H1 (cell line): ENCODE data around the gene FAM161A. TPM values are rescaled to one million over a fixed set of nuclear protein-coding genes. Genes with fewer than 3 reads are reported as not detected.

Experiments
- CTCF ChIA-PET: fragments of 300-600 bp; sonication (Branson Sonifier 250); formaldehyde crosslinking; loops from one replicate; lab custom pipeline; 2021; ENCODE audit not compliant: partially characterized antibody; lab: Charles Lee
- POLR2A ChIA-PET: fragments of 300-600 bp; sonication (Branson Sonifier 250); formaldehyde crosslinking; loops from one replicate; lab custom pipeline; 2021; ENCODE audit warnings: inconsistent platforms; ENCODE audit not compliant: partially characterized antibody; lab: Charles Lee
- DNase-seq, 2 experiments: peaks; one replicate each; pipeline versions ENCODE4 v3.0.0 to v3.0.0-alpha.2; 2010 to 2022; ENCODE audit warnings: low spot score in 2 of 2, low read depth in 1 of 2, mixed read lengths in 1 of 2
- FAIRE-seq: peaks from 2 replicates; lab custom pipeline; 2011; peaks lifted over from hg19 to GRCh38; lab: Jason Lieb, UNC
- H2AFZ ChIP-seq: 2 replicates; pipeline ENCODE4 v1.8.1; 2012; ENCODE audit warnings: low read length, inconsistent platforms
- H2AK5ac ChIP-seq: 2 replicates; pipeline ENCODE4 v1.6.1; 2013; ENCODE audit warnings: low read depth, low read length
- H2BK120ac ChIP-seq: replicated peaks from 2 replicates; pipeline ENCODE3; 2013; ENCODE audit warnings: low read depth, low read length, inconsistent platforms
- H2BK12ac ChIP-seq: 2 replicates; pipeline ENCODE4 v1.6.1; 2013; ENCODE audit warnings: low read depth, low read length
- H2BK15ac ChIP-seq: 2 replicates; pipeline ENCODE4 v1.6.1; 2013; ENCODE audit warnings: low read length
- H2BK20ac ChIP-seq: 2 replicates; pipeline ENCODE4 v1.6.1; 2013; ENCODE audit warnings: low read length
- H2BK5ac ChIP-seq: 2 replicates; pipeline ENCODE4 v1.6.1; 2013; ENCODE audit warnings: low read depth, low read length
- H3K14ac ChIP-seq: 2 replicates; pipeline ENCODE4 v1.6.1; 2013; ENCODE audit warnings: inconsistent platforms; ENCODE audit not compliant: insufficient read length
- H3K18ac ChIP-seq: 2 replicates; pipeline ENCODE4 v1.6.1; 2013; ENCODE audit warnings: low read length; ENCODE audit errors: extremely low read depth
- H3K23ac ChIP-seq: 2 replicates; pipeline ENCODE4 v1.6.1; 2013; ENCODE audit warnings: inconsistent platforms; ENCODE audit not compliant: insufficient read length
- H3K23me2 ChIP-seq: 2 replicates; pipeline ENCODE4 v1.6.1; 2013; ENCODE audit warnings: low read depth, low read length
- H3K27ac ChIP-seq: 2 replicates; pipeline ENCODE4 v1.6.1; 2011; ENCODE audit warnings: low read depth, low read length, inconsistent platforms
- H3K27me3 ChIP-seq, 4 experiments: replicated peaks in 1 of 4; 1 replicate in 1 of 4; 2 replicates in 3 of 4; pipeline versions ENCODE4 v1.6.1 to v1.8.1; 2011 to 2013; ENCODE audit warnings: low read length in 3 of 4, mild to moderate bottlenecking in 3 of 4, inconsistent platforms in 2 of 4, mixed read lengths in 2 of 4, moderate library complexity in 1 of 4; ENCODE audit not compliant: control insufficient read depth in 3 of 4, insufficient read depth in 3 of 4; ENCODE audit errors: extremely low read depth in 1 of 4
- H3K36me3 ChIP-seq, 4 experiments: 2 replicates each; pipeline versions ENCODE4 v1.6.1 to v1.8.1; 2011 to 2013; ENCODE audit warnings: mild to moderate bottlenecking in 4 of 4, low read length in 3 of 4, moderate library complexity in 2 of 4, control low read depth in 1 of 4, inconsistent platforms in 1 of 4; ENCODE audit not compliant: insufficient read depth in 4 of 4, control insufficient read depth in 2 of 4
- H3K4ac ChIP-seq: replicated peaks from 2 replicates; pipeline ENCODE3; 2013; ENCODE audit warnings: low read length, low read depth, mixed read lengths, inconsistent platforms; ENCODE audit not compliant: insufficient read length
- H3K4me1 ChIP-seq, 4 experiments: replicated peaks in 1 of 4; 1 replicate in 1 of 4; 2 replicates in 3 of 4; pipeline versions ENCODE4 v1.6.1 to v1.8.1; 2011 to 2013; ENCODE audit warnings: low read length in 3 of 4, inconsistent platforms in 2 of 4, mixed read lengths in 1 of 4; ENCODE audit not compliant: insufficient read depth in 4 of 4, control insufficient read depth in 3 of 4
- H3K4me2 ChIP-seq, 2 experiments: 2 replicates each; pipeline versions ENCODE4 v1.6.1 to v1.8.1; 2011 to 2013; ENCODE audit warnings: low read depth in 2 of 2, low read length in 2 of 2, control low read depth in 1 of 2, inconsistent platforms in 1 of 2, mild to moderate bottlenecking in 1 of 2; ENCODE audit not compliant: insufficient read depth in 1 of 2
- H3K4me3 ChIP-seq, 4 experiments: fragments of 200-600, 300-600 bp in 1 of 4; sonication (generic), shearing (Covaris generic), sonication (Bioruptor Twin) in 1 of 4; 2 replicates each; pipeline versions ENCODE4 v1.5.1 to v1.8.1; 2011 to 2016; ENCODE audit warnings: low read length in 4 of 4, low read depth in 3 of 4, control low read depth in 2 of 4, inconsistent platforms in 2 of 4, mild to moderate bottlenecking in 2 of 4, mixed read lengths in 1 of 4, moderate library complexity in 1 of 4; ENCODE audit not compliant: insufficient read depth in 2 of 4; ENCODE audit errors: extremely low read depth in 1 of 4
- H3K56ac ChIP-seq: replicated peaks from 2 replicates; pipeline ENCODE3; 2013; ENCODE audit warnings: low read depth, mild to moderate bottlenecking, mixed read lengths, low read length, inconsistent platforms; ENCODE audit not compliant: insufficient read length
- H3K79me1 ChIP-seq: 2 replicates; pipeline ENCODE4 v1.6.1; 2013; ENCODE audit warnings: low read depth, low read length, control low read depth
- H3K79me2 ChIP-seq, 2 experiments: 2 replicates each; pipeline versions ENCODE4 v1.6.1 to v1.8.1; 2012 to 2013; ENCODE audit warnings: low read length in 2 of 2, mild to moderate bottlenecking in 2 of 2, inconsistent platforms in 1 of 2; ENCODE audit not compliant: insufficient read depth in 2 of 2, control insufficient read depth in 1 of 2
- H3K9ac ChIP-seq, 4 experiments: replicated peaks in 1 of 4; 1 replicate in 1 of 4; 2 replicates in 3 of 4; pipeline versions ENCODE4 v1.6.1 to v1.8.1; 2011 to 2013; ENCODE audit warnings: low read depth in 3 of 4, low read length in 3 of 4, control low read depth in 2 of 4, mild to moderate bottlenecking in 2 of 4, moderate library complexity in 2 of 4, inconsistent platforms in 1 of 4; ENCODE audit errors: extremely low read depth in 1 of 4
- H3K9me3 ChIP-seq, 2 experiments: 2 replicates each; pipeline versions ENCODE4 v1.6.1 to v1.8.1; 2012 to 2013; ENCODE audit warnings: mild to moderate bottlenecking in 2 of 2, moderate library complexity in 2 of 2, control low read depth in 1 of 2, inconsistent platforms in 1 of 2, low read depth in 1 of 2, low read length in 1 of 2, mixed read lengths in 1 of 2; ENCODE audit not compliant: insufficient read depth in 2 of 2
- H4K20me1 ChIP-seq, 2 experiments: replicated peaks in 1 of 2; 2 replicates each; pipeline versions ENCODE3 to v1.8.1; 2011 to 2013; ENCODE audit warnings: inconsistent platforms in 2 of 2, low read length in 2 of 2, mild to moderate bottlenecking in 1 of 2; ENCODE audit not compliant: insufficient read depth in 2 of 2, control insufficient read depth in 1 of 2
- H4K5ac ChIP-seq: 2 replicates; pipeline ENCODE4 v1.6.1; 2013; ENCODE audit warnings: low read length, low read depth, mixed read lengths, inconsistent platforms; ENCODE audit not compliant: insufficient read length
- H4K8ac ChIP-seq: 2 replicates; pipeline ENCODE4 v1.8.0; 2013; ENCODE audit warnings: mild to moderate bottlenecking, moderate library complexity, low read length, inconsistent platforms; ENCODE audit not compliant: insufficient read depth; ENCODE audit errors: extremely low read depth
- H4K91ac ChIP-seq: replicated peaks from 2 replicates; pipeline ENCODE3; 2013; ENCODE audit warnings: low read length, mixed read lengths, inconsistent platforms; ENCODE audit not compliant: insufficient read length
- ASH2L ChIP-seq: fragments of 200-600, 300-600 bp; sonication (generic); IDR thresholded peaks from one replicate; pipeline ENCODE4 v1.7.1; 2017; ENCODE audit warnings: low read length
- BACH1 ChIP-seq: IDR thresholded peaks from 2 replicates; pipeline ENCODE4 v1.6.1; 2012; ENCODE audit warnings: low read length, improper control_type of control experiment
- BCL11A ChIP-seq, 2 experiments: IDR thresholded peaks; one replicate each; pipeline ENCODE4 v1.6.1; 2011; ENCODE audit warnings: low read depth in 2 of 2, low read length in 2 of 2, mild to moderate bottlenecking in 2 of 2
- BRCA1 ChIP-seq: IDR thresholded peaks from 2 replicates; pipeline ENCODE4 v1.6.1; 2012; ENCODE audit warnings: low read depth, low read length, improper control_type of control experiment
- CHD1 ChIP-seq: IDR thresholded peaks from 2 replicates; pipeline ENCODE4 v1.6.1; 2012; ENCODE audit warnings: low read depth, low read length, improper control_type of control experiment
- NANOG ChIP-seq: IDR thresholded peaks from 2 replicates; pipeline ENCODE4 v1.6.1; 2011; ENCODE audit warnings: low read length, low read depth, mild to moderate bottlenecking, inconsistent platforms; ENCODE audit not compliant: insufficient read depth, poor library complexity, severe bottlenecking
- RAD21 ChIP-seq, 2 experiments: IDR thresholded peaks in 1 of 2; conservative IDR thresholded peaks in 1 of 2; 2 replicates each; pipeline ENCODE4 v1.6.1; 2011; ENCODE audit warnings: low read depth in 2 of 2, low read length in 2 of 2, improper control_type of control experiment in 1 of 2, inconsistent platforms in 1 of 2, mild to moderate bottlenecking in 1 of 2, moderate library complexity in 1 of 2
- RFX5 ChIP-seq: IDR thresholded peaks from 2 replicates; pipeline ENCODE4 v1.6.1; 2011; ENCODE audit warnings: low read depth, low read length, improper control_type of control experiment, borderline replicate concordance
- SAP30 ChIP-seq: fragments of 300-600 bp; sonication (generic); IDR thresholded peaks from 2 replicates; pipeline ENCODE4 v1.7.1; 2012; ENCODE audit warnings: low read length, moderate library complexity, mild to moderate bottlenecking, inconsistent platforms; ENCODE audit not compliant: insufficient read depth, insufficient replicate concordance
- SP4 ChIP-seq: IDR thresholded peaks from 2 replicates; pipeline ENCODE4 v1.6.1; 2012; ENCODE audit warnings: low read length, inconsistent platforms
- YY1 ChIP-seq: IDR thresholded peaks from 2 replicates; pipeline ENCODE4 v1.6.1; 2011; ENCODE audit warnings: low read depth, mild to moderate bottlenecking, low read length
- WGBS, 2 experiments: shearing (Covaris generic) in 1 of 2; methylation state at CpG; one replicate each; pipeline versions ENCODE4 v1.1.6 to v1.1.7; 2013 to 2015; ENCODE audit warnings: low lambda C conversion rate in 2 of 2, mixed read lengths in 2 of 2, inconsistent platforms in 1 of 2, low coverage in 1 of 2, missing lambda C conversion rate in 1 of 2; ENCODE audit not compliant: insufficient replicate concordance in 2 of 2, insufficient coverage in 1 of 2, insufficient read length in 1 of 2; ENCODE audit errors: extremely low coverage in 1 of 2, missing lambda C conversion rate in 1 of 2; 5-methylcytosine and 5-hydroxymethylcytosine counted together
- polyA plus RNA-seq, 7 experiments: library from polyadenylated mRNA; depleted of rRNA in 3 of 7; stranded (reverse) in 5 of 7; unstranded in 2 of 7; fragments of >200 nt in 5 of 7; fragments of 200-250 nt in 2 of 7; gene quantifications; 1 replicate in 5 of 7; 2 replicates in 1 of 7; 4 replicates in 1 of 7; pipeline versions ENCODE4 v1.2.1 to v1.2.3, GENCODE V29; 2011 to 2013; ENCODE audit warnings: missing spikeins in 2 of 7, mixed read lengths in 2 of 7
- total RNA-seq: library from RNA; stranded (reverse); fragmentation: NEBNext Ultra II Directional; extraction: Animal tissue kit (Norgen Biotek cat#: 25700); gene quantifications from 2 replicates; pipeline ENCODE4 v1.2.1, GENCODE V29; 2021

FAM161A gene
- total and polyA plus RNA-seq, 2 of the 8 experiments (the other 6 are each of a cell fraction or from before 2014, with no cell fraction given), result 1.6 to 9.7 TPM

DNA sequence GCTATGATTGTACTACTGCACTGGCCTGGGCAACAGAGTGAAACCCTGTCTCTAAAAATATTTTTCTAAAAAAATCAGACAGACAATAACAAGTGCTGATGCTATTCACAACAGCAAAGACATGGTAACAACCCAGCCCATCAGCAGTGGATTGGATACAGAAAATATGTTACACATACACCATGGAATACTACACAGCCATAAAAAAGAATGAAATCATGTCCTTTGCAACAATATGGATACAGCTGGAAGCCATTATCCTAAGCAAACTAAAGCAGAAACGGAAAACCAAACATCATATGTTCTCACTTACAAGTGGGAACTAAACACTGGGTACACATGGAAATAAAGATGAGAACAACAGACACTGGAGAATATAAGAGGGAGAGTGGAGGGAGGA, 19.9 kb downstream of the FAM161A start:
- H2BK5ac ChIP-seq, result no peak overlapping the region
- no peak overlapping the region for H2BK15ac ChIP-seq
- no peak overlapping the region for H3K4me2 ChIP-seq
- H4K91ac ChIP-seq, result no peak overlapping the region
- FAIRE-seq (no peak), DNase-seq (no peak)
- no peaks in the 10 kb centered on the region for H3K4me1 ChIP-seq
- no peak overlapping the region for H3K56ac ChIP-seq
- ChIA-PET CTCF (interaction anchor here (1.6 kb wide), 1 partner anchor 9 kb away, joined by 6 read pairs; no protein-coding TSS in a partner anchor), POLR2A (no interaction called here)
- H3K9me3 ChIP-seq, result no peaks in the 10 kb centered on the region
- no peak overlapping the region for H3K4me3 ChIP-seq
- H2AK5ac ChIP-seq, result no peak overlapping the region
- H3K14ac ChIP-seq, result no peak overlapping the region
- no peak overlapping the region for H4K5ac ChIP-seq
- peaks cover 0 to 3% (median 0%) of the 10 kb centered on the region in 4 experiments; a peak in 1 of 8 replicates for H3K36me3 ChIP-seq
- H3K23me2 ChIP-seq, result no peaks in the 10 kb centered on the region
- no peaks in the 10 kb centered on the region for H3K79me2 ChIP-seq
- H2AFZ ChIP-seq, result no peak overlapping the region
- no peak overlapping the region for H3K9ac ChIP-seq
- H2BK12ac ChIP-seq, result no peak overlapping the region
- no peak overlapping the region for H2BK120ac ChIP-seq
- H3K18ac ChIP-seq, result no peak overlapping the region
- H3K27ac ChIP-seq, result no peak overlapping the region
- no peaks in the 10 kb centered on the region for H3K27me3 ChIP-seq
- H2BK20ac ChIP-seq, result no peak overlapping the region
- no peaks in the 10 kb centered on the region for H3K79me1 ChIP-seq
- no peak overlapping the region for H3K23ac ChIP-seq
- no peak overlapping the region for H3K4ac ChIP-seq
- TF ChIP-seq YY1 (no peak), BCL11A (IDR thresholded peaks at IDR 0.05; ENCODE audit: low read depth in 2 of 2, low read length in 2 of 2) (no peak), SP4 (no peak), BACH1 (no peak), RAD21 (IDR thresholded peaks at IDR 0.05 in 1 of 2, conservative IDR thresholded peaks at IDR 0.05 in 1 of 2; ENCODE audit: low read depth in 2 of 2, low read length in 2 of 2) (no peak), BRCA1 (no peak), RFX5 (no peak), NANOG (no peak), SAP30 (no peak), ASH2L (no peak), CHD1 (no peak)
- no peaks in the 10 kb centered on the region for H4K20me1 ChIP-seq
- H4K8ac ChIP-seq, result no peak overlapping the region
- 94% methylated on average over 1 of the region's 1 CpG; no CpG with 5 or more reads in 1 of the 2 experiments for WGBS, 2 experiments
